ENCODE data around the gene IFT80.
"Not testable (repeated sequence)": the region's sequence is repeated elsewhere in the genome, so short reads cannot be mapped to it uniquely, and the experiment has no call there.

Gene IFT80

DNA sequence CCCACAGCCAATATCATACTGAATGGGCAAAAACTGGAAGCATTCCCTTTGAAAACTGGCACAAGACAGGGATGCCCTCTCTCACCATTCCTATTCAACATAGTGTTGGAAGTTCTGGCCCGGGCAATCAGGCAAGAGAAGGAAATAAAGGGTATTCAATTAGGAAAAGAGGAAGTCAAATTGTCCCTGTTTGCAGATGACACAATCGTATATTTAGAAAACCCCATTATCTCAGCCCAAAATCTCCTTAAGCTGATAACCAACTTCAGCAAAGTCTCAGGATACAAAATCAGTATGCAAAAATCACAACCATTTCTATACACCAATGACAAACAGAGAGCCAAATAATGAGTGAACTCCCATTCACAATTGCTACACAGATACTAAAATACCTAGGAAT is 36.1 kb downstream of the IFT80 start:
- DNase-seq: not testable (repeated sequence)

DNA sequence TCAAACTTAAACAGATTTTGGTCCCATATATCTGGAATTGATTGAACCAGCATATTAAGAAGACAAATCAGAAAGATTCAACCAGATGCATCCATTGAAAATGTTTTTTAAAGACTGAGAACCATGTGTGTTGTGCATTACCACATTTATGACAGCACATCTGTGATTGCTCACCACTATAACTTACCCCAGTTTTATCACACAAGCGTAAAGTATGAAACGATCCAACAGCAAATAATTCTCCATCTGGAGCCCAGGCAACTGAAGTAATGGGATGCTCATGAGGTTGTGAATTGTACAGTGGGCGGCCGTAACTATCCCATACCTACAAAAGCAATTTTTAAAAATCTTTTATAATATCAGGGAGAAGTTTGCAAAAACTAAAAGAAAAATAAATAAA is 43.2 kb downstream of the IFT80 start:
- no peak for DNase-seq

DNA sequence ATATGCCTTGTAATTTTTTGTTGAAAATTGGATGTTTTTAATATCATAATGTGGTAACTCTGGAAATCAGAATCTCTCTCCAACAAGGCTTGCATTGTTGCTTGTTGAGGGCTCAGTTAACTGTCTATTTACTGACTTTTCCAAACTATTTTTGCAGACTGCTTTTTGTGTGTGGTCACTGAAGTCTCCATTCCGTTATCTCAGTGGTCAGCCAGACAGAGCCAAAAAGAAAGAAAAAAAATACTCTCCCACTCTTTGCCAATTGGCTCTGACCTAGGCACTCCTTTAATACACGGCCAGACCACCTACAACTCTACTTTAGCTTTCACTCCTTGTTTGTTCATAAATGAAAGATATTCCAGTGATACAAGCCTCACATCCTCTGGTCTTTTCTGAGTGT is 52.5 kb downstream of the IFT80 start:
- DNase-seq: no peak

DNA sequence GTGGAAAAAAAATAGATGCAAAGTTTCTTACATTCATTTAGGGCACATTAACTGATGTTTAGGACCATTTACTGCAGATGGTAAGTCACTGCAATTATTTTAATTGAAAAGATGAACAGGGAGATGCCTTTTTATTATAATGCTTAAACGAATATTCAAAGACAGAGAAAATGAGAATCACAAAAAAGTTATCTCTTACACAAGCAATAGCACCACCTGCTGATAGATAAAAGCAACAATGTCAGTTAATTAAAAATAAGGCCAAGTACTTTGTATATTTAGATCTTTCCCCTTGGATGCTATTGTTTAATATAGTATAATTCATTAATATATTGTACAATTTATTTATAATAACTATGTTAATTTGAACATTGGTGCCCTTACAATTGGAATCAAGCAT is 55.9 kb downstream of the IFT80 start:
- peak; percentile 27 for DNase-seq

DNA sequence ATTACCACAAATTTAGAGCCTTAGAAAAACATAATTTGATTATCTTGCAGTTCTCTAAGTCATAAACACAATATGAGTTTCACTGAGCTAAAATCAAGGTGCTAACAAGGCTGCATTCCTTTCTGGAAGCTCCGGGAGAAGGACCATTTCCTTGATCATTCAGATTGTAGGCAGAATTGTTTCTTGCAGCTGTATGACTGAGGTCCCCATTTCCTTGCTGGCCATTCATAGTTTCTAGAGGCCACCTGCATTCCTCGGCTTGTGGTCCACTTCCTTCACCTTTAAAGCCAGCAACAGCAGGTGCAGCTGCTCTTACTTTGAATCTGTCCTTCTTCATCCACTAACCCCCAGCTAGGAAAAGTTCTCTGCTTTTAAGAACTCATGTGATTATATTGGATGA is 58.7 kb downstream of the IFT80 start:
- DNase-seq: no peak

DNA sequence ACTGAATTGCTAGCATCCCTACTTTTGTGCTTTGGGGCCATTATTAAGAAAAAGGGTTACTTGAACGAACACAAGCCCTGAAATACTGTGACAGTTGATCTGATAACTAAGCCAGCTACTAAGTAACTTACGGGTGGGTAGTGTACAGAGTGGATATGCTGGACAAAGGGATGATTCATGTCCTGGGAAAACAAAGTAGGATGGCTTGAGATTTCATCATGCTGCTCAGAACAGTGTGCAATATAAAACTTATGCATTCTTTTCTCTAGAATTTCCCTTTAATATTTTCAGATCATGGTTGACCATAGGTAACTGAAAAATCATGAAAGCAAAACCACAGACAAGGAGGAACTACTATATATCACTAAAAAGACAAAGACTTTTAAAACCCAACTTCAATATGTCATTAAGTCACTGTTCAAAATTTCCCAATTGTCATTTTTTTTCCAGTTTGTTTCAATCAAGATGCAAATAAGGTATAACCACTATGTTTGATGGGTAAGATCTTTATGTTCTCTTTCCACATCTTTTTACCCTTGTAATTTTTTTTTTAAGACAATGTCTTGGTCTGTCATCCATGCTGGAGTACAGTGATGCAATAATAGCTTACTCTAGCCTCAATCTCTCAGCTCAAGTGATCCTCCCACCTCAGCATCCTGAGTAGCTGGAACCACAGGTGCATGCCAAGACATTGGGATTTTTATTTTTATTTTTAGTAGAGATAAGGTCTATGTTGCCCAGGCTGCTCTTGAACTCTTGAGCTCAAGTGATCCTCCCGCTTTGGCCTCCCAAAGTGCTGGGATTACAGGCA is 67.7 kb downstream of the IFT80 start:
- peak; percentile 92 for DNase-seq

DNA sequence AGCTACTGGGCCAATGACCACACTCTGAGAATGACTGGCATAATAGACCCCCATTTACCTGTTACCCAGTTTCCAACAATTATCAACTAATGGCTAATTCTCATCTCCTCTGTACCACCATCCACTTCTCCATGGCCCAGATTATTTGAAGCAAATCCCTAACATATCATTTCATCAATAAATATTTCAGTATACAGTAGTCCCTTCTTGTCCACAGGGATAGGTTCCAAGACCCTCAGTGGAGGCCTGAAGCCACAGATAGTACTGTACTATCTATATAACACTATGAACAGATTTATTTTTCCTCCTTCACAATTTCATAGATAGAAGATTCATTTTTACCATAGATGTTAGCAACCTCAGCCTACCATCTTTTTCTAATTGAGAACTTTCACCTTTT is 68.3 kb downstream of the IFT80 start:
- DNase-seq: no peak

DNA sequence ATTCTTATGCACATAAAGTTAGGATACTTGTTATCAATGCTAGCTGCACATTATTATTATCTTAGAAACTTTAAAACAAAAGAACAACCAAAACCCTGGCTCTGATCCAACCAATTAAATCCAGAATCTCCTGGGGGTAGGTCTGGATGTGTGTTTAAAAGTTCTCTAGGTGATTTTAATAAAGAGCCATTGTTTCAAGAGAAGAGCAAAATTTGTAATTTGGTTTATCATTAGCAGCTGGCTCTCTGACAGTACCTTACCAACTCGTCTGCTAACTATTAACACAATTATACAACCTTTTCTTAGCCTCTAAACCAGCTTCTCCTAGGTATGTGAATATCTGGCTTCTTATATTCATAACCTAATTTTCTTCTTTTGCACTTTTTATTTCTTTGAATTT is 68.9 kb downstream of the IFT80 start:
- no peak for DNase-seq

DNA sequence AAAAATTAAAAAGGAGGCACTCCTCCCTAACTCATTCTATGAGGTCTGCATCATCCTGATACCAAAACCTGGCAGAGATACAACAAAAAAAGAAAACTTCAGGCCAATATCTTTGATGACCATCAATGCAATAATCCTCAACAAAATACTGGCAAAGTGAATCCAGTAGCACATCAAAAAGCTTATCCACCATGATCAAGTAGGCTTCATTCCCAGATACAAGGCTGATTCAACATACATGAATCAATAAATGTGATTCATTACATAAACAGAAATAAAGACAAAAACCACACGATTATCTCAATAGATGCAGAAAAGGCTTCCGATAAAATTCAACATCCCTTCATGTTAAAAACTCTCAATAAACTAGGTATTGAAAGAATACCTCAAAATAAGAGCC is 72.7 kb downstream of the IFT80 start:
- not testable (repeated sequence) for DNase-seq

DNA sequence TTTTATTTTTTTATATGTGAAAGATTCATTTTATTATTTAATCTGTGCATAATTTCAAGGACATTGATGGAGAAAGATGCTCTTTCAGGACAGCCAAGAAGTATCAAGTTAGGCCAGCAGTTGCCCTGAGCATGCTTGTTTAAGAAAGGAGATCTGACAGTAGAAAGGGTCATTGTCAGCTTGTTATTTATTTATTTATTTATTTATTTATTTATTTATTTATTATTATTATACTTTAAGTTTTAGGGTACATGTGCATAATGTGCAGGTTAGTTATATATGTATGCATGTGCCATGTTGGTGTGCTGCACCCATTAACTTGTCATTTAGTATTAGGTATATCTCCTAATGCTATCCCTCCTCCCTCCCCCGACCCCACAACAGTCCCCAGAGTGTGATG is 77.2 kb downstream of the IFT80 start:
- not testable (repeated sequence) for DNase-seq

DNA sequence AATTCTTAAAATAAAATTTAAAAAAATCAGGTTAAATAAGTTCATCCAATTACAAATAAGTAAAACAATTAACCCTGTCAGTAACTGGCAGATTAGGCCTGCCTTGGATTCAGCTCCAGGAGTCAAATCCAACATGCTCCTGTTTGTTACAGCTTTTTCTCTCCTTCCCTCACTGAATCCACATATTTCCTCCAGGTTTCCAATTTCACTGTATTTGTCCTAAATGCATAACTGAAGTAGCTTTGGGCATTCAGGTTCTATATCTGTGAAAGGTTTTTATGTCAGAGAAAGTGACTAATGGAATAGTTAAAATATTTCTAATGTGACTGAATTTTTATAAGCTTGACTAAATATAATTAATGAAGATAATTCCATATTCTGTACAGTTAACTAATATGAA is 79.7 kb downstream of the IFT80 start:
- no peak for DNase-seq

DNA sequence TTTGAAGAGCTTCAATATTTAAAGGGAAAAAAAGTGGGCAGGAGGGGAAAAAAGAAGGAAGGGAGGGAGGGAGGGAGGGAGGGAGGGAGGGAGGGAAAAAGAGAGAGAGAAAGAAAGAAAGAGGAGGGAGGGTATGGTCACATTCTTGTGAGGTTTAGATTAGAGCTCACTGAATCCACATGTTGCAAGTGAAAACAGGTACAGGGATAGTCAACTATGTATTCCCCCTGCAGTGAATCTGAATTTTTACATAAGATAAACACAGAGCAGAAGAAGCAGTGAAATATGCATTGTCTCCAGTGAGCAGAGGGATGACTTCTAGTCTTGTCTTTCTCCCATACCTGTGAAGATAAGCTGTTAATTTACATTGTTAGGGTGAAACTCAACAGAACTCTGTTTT is 84.0 kb downstream of the IFT80 start:
- no peak for DNase-seq

DNA sequence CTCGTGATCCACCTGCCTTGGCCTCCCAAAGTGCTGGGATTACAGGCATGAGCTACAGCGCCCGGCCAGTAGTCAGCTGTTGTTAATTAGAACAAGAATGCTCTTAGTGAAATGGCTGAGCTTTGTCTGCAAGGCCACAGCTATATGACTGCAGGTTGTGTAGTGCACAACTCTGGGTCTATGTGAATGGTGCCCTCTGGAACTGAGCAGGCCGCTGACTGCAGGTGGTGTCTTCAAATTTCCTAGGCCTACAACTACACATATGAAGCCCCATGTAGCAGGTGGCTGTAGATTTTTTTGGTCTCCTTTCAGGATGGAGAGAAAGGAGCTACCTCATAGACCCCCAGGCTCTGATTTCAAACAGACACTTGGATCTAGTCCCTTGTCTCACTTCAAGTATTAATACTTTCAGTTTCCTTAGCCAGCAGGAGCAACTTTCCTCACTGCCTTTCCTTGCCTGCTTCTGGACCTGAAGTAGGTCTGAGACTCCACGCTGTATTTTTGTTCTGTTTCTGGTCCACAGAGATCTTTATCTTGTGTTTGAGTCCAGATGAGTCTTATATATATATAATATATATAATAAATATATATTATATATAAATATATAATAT is 86.9 kb downstream of the IFT80 start:
- DNase-seq: no peak

DNA sequence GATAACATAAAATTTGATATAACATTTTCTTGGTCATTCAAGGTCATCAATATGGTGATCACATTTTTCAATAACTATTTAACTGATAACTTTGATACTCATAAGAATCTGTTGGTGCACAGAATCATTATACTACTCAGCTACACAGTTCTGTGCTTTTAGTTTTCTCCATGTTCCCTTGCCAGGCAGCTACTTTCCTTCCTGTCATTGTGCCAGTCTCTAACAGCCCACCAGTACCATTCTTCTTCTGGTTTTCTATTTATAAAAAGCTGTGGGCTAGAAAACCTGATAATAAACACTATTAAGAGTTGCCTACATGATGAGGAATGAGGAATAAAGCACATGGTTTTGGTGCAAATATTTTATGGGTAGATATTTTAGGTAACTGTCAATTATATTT is 96.2 kb downstream of the IFT80 start:
- no peak for DNase-seq

DNA sequence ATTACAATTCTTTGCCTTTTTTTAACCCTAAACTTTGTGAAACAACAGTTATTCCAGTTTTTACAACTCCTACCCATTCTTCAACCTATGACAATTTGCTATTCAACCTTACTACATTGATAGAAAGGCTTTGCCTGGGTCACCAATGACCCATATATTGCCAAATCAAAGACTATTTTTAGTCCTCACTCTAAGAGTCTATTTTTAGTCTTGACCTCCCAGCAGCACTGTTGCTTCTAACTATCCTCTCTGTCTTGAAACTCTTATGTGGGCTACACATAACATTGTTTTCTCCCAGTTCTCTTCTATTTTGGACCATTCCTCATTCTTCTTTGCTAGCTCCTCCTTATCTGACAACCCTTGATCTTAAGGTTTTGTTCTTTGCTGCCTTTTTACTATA is 102.4 kb downstream of the IFT80 start:
- DNase-seq: peak; percentile 18

DNA sequence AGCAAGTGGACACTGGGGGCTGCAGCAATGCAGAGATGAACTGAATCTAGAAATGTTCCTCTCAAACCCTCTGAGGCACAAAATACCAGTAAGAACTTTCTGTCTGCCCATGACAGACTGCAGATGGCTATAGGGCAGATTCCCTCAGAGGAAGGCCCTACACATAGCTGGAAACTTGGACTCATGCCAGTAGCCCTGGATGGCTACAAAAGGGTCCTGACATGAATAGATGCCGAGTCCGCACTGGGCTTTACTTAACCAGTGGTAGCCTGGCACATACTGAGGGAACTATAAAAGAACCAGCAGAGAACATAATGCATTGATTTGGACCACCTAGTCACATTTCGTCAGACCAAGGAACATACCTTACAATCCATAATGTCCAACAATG is 107.1 kb downstream of the IFT80 start:
- DNase-seq: no peak

DNA sequence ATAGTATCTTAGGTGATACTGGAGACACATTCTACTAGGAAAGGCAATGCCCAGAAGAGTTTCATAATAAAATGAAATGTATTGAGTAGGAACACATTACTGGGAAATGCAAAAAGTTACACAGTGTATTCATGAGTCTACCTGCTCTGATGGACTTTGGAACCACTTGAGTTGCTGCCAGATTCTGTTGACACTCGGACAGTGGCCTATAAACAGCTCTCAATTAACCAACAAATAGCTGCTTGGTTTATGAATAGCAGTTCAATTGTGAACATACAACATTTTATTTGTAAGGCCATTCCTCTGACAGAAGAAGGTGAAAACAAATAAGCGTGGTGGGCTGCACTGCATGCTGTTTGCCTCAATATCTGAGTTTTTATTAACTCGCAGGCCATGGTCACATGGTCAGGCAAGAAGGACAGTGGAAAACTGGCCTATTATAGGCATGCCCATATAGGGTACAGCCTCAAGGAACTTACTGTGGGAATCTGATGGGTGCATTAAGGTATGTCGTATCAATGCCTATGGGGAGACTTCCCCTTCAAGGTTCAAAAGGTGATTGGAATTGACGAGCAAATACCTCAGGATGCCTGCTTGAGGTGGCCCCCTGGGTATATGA is 107.6 kb downstream of the IFT80 start:
- no peak for DNase-seq

DNA sequence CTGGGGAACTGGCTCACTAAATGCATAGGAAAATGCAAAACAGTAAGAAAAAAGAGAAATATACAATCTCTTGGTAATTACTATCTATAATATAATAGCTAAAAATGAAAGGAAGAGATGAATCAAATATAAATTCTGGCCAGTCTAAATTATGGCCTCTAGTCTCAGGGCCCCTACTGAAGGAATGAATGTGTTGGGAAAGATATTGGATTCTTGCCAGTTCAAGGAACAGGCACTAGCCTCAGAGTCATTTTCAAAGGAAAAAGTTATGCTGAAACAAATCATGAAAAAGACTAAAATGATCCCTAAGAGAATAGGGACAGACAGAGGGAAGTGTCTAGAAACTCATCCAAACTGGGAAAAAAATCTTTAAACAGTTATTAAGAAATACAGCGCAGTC is 111.4 kb downstream of the IFT80 start:
- no peak for DNase-seq

DNA sequence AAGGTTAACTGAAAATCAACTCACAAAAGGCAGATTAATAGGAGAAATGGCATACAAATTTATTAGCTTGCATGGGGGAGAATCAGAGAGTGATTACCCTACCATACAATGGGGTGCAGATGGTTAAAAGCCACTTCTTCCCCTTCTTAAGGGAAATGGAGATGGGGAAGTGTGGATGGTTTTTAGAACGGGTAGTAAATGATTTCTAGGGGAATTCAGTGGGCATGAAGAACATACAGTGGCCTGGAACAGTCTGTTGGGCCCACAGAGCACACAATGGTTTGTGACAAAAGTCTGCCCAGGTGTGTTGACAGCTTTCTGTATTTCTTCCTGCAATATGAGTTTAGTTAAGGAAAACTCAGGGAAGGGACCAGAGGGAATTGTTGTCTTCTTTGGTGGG is 112.8 kb downstream of the IFT80 start:
- no peak for DNase-seq

DNA sequence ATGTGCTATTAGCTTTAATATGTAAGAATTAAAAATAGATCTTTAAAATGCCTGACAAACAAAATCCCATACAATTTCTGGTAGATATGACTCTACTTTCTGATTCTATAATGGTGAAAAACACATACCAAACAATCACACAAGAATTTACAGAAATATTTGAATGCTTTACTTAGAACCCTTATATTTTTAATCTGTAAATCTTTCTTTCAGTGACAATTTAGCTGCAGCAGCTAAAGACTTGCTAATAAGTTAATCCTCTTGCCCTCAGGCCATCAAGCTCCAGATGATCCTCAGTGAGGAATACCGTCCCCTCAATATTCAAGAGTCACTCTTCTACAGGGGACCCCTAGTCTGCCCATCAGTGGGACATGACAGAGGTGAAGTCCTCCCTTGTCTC is 118.2 kb downstream of the IFT80 start:
- no peak for DNase-seq

DNA sequence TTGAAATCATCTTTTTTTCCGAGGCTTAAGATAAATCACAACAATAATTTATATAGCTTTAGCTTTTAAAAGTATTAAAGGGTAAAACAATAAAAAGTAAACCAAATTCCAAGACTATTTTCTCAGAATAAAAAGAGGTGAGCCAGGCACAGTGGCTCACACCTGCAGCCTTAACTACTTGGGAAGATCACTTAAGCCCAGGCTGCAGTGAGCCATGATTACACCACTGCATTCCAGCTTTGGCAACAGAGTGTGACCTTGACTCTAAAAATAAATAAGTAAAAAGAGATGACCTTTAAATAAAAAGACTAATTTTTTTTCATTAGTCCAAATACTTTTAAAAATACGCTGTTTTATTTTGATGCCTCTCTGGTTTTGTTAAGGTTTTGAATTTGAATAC is 119.4 kb downstream of the IFT80 start:
- no peak for DNase-seq

DNA sequence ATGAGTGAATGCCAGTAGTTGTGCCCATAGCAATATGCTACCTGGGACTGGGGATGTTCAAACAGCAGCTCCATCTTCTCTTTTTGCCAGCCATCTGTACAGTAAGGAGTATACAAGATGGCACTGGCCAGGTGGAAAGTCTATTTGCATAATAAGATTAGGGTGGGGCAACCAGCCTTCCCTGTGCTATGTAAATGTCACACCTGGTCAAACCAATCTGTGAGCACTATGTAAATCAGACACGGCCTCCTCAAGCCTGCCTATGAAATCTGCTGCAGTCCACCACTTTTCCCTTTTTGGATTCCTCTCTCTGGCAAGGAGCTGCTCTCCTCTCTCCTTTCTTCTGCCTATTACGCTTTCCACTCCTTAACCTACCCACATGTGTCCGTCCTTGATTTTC is 120.8 kb downstream of the IFT80 start:
- DNase-seq: no peak

DNA sequence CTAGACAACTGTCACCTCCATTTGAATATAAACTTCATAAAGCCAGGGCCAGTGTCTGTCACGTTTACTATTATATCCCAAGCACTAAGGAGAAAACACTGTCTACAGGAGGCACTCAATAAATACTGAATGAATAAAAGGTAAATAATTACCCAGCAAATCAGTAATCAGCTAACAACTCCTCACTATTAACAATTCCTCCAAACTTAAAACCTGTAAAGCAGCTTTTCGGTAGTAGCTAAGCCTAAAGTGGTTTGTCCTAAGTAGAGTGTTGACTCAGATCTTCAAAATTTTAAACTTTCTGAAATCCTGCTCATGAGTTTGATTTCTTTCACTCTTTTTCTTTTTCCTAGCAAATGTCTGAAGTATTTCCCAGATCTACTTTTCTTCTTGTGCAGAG is 133.9 kb downstream of the IFT80 start:
- DNase-seq: no peak

DNA sequence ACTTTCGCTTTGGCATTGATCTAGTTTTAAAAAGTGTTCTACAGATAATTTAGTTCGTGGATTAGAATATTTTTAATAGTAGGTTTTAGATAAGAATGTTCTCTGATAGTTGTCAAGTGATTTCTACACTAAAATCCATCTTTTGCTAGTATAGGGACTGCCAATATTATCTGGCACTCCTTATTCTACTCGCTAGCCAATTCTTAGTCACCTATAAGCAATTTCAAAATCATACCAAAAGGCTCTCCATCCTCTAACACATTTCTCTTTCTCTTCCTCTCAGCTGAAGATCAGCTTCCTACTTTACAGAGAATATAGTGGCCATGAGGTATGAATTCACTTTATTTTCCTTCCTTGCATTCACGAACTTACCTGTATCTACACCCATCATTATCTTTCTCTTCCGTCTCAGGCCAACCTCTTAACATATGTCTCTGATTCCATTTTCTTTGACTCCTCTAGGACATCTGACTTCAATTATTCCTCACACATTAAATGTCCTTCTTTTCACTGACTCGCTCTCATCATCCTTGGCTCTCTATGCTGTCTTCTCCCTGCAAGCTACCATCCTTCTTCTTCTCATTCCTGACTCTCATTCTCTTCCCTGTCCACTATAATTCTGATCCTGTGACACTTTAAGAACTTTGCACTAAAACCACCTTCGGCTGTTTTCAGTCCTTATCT is 138.3 kb downstream of the IFT80 start:
- DNase-seq: no peak
